Measurements from ENCODE around the gene NCAM1.

The NCAM1 gene

GRCh38 chr11:113253406-113253805 lies 292.2 kb downstream of the NCAM1 start:
- DNase-seq (ENCODE audit: low spot score), result no peak

DNA sequence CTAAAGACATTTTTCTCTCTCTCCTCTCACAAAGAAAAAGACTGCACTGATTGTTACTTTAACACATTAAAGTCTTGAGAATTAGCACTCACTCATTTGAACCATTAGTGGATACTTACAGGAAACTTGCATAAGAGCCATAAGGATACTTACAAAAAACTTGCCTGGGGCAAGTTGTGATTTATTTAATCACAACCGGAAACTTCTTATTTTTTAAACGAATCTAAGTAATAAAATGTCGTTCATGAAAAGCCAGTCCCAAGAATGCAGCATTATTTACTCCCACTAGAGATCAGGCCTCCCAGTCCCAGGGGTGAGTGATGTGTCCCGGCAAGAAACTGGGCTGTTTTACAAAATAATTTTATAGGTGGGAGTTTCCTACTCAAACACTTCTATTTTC lies 293.9 kb downstream of the NCAM1 start:
- DNase-seq (ENCODE audit: low spot score), result no peak

GRCh38 chr11:113255741-113256140 lies 294.5 kb downstream of the NCAM1 start:
- no peak for DNase-seq (ENCODE audit: low spot score)

- no peak for DNase-seq (ENCODE audit: low spot score)
These were observed 295.4 kb downstream of the NCAM1 start for GRCh38 chr11:113256431-113257202.

- DNase-seq (ENCODE audit: low spot score), result no peak
These were observed 298.8 kb downstream of the NCAM1 start for GRCh38 chr11:113260096-113260425.

GRCh38 chr11:113260541-113260940 lies 299.3 kb downstream of the NCAM1 start:
- no peak for DNase-seq (ENCODE audit: low spot score)

DNA sequence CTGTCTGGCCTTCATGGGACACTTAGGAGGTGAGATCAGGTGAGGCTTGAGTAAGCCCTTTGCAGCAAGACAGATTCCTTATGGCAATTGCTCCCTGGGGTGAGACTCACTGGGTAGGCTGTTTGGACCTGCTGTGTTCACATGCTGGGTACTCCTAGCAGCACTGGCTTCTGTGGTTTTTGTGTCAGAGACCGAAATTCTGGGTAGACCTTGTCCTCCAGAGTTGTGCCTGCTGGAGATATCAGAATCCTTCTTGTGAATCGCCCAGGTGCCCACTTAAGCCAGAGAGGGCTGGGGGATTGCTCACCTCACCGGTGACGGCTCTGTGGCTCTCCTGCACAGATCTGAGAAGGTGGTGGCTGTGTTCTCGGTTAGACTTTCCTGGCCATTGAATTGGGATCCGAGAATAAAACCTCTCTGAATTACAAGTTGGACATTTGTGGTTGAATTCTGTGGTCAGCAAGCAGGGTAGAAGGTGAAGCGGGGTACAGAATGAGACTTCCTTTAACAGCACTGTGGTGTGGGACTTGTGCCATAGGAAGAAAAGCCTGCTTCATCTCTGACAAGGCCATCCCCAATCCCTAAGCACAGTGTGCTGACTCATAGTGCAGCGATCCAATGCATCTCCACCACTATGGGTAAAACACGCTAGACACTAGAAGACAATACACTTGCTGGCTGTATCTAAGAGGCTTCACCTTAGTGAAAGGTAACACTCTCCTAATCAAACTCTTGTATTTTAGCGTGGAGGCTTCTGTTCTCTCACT lies 300.7 kb downstream of the NCAM1 start:
- no peak for DNase-seq (ENCODE audit: low spot score)

DNA sequence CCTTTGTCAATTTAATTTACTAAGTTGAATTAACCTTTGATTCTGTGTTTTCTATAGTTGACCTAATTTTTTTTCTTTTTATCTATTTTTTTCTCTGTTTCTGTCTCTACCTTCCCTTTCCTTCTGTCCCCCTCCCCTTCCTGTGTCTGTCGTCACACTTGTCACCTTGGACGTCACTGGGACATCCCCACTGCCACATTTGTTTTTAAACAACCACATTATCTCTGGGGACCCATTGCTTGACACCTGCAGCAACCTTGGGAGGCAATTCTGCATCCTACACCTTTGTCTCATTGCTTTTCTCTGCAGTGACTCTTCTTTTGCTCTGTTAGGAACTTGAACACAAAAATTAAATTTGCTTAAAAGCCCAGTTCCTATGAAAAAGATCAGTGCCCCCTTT lies 301.4 kb downstream of the NCAM1 start:
- no peak for DNase-seq (ENCODE audit: low spot score)

- DNase-seq (ENCODE audit: low spot score), result no peak
These were observed 302.4 kb downstream of the NCAM1 start for GRCh38 chr11:113263458-113264259.

GRCh38 chr11:113265362-113265761 lies 304.1 kb downstream of the NCAM1 start:
- no peak for DNase-seq (ENCODE audit: low spot score)

GRCh38 chr11:113267493-113267892 lies 306.3 kb downstream of the NCAM1 start:
- DNase-seq (ENCODE audit: low spot score), result no peak

DNA sequence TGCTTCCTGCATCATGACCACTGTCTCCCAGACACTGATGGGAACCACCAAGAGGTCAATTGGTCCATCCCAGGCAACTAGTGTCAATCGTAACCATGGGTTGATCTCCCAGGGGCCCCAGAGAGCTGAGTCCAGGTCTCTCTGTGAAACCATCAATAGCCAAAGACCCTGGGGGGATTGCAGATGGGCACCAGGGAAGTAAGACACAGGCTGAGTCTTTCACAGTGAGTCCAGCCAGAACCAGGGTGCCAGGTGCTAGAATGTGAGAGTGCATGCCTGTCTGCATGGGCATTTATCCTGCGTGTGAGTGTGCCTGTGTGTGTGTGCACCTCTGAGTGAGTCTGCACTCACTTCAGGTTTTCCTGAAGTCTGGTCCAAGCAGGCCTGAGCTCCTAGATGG lies 307.9 kb downstream of the NCAM1 start:
- no peak for DNase-seq (ENCODE audit: low spot score)

DNA sequence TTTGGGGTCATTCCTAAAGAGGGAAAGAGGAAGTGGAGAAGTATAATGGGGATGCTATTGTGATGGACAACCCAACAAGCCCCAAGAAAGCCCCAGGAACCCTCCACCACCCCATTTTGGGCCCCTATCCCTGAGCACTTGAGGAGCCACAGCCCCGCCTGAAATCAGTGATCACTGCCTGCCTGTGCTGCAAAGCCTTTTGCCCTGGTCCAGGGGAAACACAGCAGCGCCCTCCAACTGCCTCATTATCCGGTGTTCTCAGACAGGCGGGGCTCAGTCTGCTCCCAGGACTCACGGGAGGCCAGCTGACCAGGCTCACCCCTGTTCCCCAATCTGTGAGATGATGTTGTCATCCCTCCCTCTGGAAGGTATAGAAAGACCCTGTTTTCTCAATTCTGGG lies 308.4 kb downstream of the NCAM1 start:
- no peak for DNase-seq (ENCODE audit: low spot score)

- no peak for DNase-seq (ENCODE audit: low spot score)
These were observed 308.9 kb downstream of the NCAM1 start for GRCh38 chr11:113270080-113270479.

GRCh38 chr11:113271551-113272245 lies 310.5 kb downstream of the NCAM1 start:
- DNase-seq (ENCODE audit: low spot score), result no peak

DNA sequence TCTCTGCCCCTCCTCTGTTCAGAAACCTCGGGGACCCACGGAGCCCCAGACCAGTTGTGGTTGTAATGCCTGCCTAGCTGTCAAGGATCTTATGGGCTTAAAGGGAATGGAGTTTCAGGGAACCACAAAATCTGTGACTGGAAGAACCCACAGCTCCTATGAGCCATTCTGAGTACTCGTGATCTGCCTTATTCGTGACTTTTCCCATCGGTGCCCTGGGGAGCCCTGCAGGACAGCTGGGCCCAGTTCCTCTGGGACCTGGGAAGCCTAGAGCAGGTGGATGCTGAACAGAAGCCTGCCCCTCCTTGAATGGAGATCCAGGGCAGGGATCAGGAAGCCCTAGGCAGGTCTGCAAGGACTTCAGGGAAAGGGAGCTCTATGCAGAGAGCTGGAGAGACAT lies 311.1 kb downstream of the NCAM1 start:
- DNase-seq (ENCODE audit: low spot score), result no peak

DNA sequence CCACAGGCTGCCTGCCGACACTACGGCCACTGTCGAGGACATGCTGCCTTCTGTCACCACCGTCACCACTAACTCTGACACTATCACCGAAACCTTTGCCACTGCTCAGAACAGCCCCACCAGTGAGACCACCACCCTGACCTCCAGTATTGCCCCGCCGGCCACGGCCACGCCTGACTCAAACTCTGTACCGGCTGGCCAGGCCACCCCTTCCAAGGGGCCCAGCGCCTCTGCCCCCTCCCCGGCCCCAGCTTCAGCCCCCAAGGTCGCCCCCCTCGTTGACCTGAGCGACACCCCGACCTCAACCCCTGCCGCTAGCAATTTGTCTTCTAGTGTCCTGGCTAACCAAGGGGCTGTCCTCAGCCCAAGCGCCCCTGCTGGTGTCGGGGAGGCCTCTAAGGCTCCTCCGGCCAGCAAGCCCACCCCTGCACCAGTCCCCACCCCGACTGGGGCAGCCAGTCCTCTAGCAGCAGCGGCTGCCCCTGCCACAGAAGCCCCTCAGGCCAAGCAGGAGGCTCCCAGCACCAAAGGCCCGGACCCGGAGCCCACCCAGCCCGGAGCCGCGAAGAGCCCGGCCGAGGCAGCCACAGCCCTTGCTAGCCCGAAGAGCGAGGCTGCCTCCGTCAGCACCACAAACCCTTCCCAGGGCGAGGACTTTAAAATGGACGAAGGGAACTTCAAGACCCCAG lies 311.9 kb downstream of the NCAM1 start:
- no peak for DNase-seq (ENCODE audit: low spot score)

GRCh38 chr11:113273720-113274119 lies 312.5 kb downstream of the NCAM1 start:
- no peak for DNase-seq (ENCODE audit: low spot score)

- peak; percentile 7 for DNase-seq (ENCODE audit: low spot score)
These were observed 313.7 kb downstream of the NCAM1 start for GRCh38 chr11:113274713-113275582.

GRCh38 chr11:113275602-113276001 lies 314.4 kb downstream of the NCAM1 start:
- no peak for DNase-seq (ENCODE audit: low spot score)

- DNase-seq (ENCODE audit: low spot score), result no peak
These were observed 315.2 kb downstream of the NCAM1 start for GRCh38 chr11:113276466-113276865.

Measured in NAMALWA (cell line).